IPS-18a (cell line): ENCODE data around the gene TMEM219.
A peak's percentile ranks its signal among the peaks of the same experiment; 100 is the strongest.
"Not testable (repeated sequence)": the region's sequence is repeated elsewhere in the genome, so short reads cannot be mapped to it uniquely, and the experiment has no call there.

ENCODE experiments used
- H3K27ac ChIP-seq: one replicate; pipeline ENCODE4 v1.5.1; 2013; ENCODE audit warnings: low read length
- H3K27me3 ChIP-seq: one replicate; pipeline ENCODE4 v1.6.1; 2013; ENCODE audit warnings: mild to moderate bottlenecking, low read length; ENCODE audit not compliant: control insufficient read depth, insufficient read depth
- H3K36me3 ChIP-seq: one replicate; pipeline ENCODE4 v1.6.1; 2013; ENCODE audit warnings: low read depth, low read length; ENCODE audit not compliant: control insufficient read depth
- H3K4me1 ChIP-seq: one replicate; pipeline ENCODE4 v1.6.1; 2013; ENCODE audit warnings: low read depth, low read length; ENCODE audit not compliant: control insufficient read depth
- H3K4me3 ChIP-seq: one replicate; pipeline ENCODE4 v1.5.1; 2013; ENCODE audit warnings: low read length
- H3K9ac ChIP-seq: one replicate; pipeline ENCODE4 v1.6.1; 2013; ENCODE audit warnings: mild to moderate bottlenecking, low read length, moderate library complexity
- H3K9me3 ChIP-seq: one replicate; pipeline ENCODE4 v1.6.1; 2013; ENCODE audit warnings: low read depth, low read length; ENCODE audit not compliant: control insufficient read depth

TMEM219 gene

DNA sequence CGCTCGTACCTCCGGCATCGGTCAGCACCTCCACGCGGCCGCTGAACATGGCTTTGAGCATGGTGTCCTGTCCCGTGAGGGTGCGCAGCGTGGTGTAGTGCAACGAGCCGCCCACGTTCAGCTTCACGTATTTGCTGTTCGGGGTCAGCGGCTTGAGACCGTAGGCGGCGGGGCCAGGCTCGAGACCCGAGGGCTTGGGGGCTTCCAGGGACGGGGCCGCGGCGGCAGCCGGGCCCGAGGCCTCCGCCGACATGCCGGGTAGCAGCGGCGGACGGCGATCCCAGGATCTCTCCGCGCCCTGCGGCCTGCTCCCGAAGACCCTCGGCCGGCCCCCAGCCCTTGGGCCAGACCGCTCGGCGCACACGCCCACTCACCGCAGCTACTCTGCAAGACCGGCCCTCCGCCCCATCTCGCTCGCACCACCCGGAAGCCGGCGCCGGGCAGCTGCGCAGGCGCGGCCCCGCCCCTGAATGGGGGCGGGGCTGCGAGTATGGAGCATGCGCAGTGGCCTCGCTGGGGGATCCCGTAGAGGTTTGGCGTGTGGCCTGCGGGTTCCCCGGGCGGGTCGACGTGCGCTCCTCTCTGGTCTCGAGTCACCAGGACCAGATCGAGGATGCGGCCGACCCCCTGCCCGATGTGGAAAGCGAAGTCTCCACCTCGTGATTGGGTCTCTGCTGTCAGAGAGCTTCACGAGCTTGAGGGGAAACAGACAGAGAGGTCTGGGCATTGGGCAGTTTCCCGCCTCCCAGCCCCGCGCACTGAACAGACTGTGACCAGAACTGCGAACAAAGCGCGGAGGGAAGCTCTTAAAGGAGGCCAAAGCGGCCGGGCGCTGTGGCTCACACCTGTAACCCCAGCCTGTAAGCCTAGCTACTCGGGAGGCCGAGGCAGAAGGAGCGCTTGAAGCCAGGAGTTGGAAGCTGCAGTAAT, 35.8 kb upstream of the TMEM219 start, which contains the start of gene KCTD13:
Gene KCTD13 (minus strand): TSS at position 446 of the 930 bp plus-strand sequence. CDS start 193 bp downstream, at position 253.
- H3K4me3 ChIP-seq = peak within 1 kb of the TSS; percentile 77
- no peaks in the 10 kb centered on the region for H3K9me3 ChIP-seq
- H3K27me3 ChIP-seq = no peaks in the 10 kb centered on the region
- peak within 1 kb of the TSS; percentile 83 for H3K9ac ChIP-seq
- peaks cover 7% of the 10 kb centered on the region for H3K4me1 ChIP-seq
- H3K27ac ChIP-seq = peak within 1 kb of the TSS; percentile 54
- H3K36me3 ChIP-seq = no peaks in the 10 kb centered on the region

- Histone ChIP-seq H3K9me3 (no peaks in the 10 kb centered on the region), H3K36me3 (no peaks in the 10 kb centered on the region), H3K27me3 (no peaks in the 10 kb centered on the region), H3K4me1 (peaks cover 7% of the 10 kb centered on the region), H3K4me3 (peak overlapping the region; percentile 77), H3K27ac (peak overlapping the region; percentile 54), H3K9ac (peak overlapping the region; percentile 83)
Observed at GRCh38 chr16:29926711-29927052, 35.2 kb upstream of the TMEM219 start.

DNA sequence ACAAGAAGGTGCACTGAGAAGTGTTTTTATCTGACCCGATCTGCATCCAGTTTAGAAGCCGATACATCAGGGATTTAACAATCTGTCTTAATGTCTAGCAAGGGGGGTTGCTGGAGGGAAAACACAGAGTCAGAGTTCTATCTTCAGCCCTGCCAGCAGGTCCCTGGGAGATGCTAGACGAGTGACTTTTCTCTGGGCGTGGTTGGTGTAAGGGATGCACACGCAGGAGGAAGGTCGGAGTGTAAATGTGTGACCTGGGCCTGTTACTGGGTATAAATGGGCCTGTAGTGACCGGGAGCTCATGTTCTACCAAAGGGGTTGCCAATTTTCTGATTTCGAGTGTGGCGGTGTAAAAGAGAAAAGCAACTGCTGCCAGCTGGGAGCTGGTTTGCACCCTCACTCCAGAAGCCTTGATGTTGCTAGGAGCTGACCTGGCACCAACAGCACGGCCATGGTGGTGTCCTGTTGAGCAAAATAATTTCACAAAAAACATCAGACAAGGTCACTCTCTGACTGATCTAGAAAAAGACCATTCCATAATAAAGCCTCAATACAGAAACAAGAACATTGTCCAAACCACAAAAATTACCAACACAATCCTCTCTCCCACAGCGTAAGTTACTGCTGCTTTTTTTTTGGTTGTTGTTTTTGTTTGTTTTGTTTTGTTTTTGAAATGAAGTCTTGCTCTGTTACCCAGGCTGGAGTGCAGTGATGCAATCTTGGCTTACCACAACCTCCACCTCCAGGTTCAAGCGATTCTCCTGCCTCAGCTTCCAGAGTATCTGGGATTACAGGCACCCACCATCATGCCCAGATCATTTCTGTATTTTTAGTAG, 34.6 kb upstream of the TMEM219 start:
- Histone ChIP-seq H3K27me3 (no peaks in the 10 kb centered on the region), H3K9ac (peak overlapping the region; percentile 83), H3K36me3 (no peaks in the 10 kb centered on the region), H3K4me3 (peak overlapping the region; percentile 77), H3K27ac (no peak overlapping the region), H3K4me1 (peaks cover 7% of the 10 kb centered on the region), H3K9me3 (no peaks in the 10 kb centered on the region)

DNA sequence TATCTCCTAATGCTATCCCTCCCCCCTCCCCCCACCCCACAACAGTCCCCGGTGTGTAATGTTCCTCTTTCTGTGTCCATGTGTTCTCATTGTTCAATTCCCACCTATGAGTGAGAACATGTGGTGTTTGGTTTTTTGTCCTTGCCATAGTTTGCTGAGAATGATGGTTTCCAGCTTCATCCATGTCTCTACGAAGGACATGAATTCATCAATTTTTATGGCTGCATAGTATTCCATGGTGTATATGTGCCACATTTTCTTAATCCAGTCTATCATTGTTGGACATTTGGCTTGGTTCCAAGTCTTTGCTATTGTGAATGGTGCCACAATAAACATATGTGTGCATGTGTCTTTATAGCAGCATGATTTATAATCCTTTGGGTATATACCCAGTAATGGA, 30.1 kb upstream of the TMEM219 start:
- not testable (repeated sequence) for H3K27ac ChIP-seq, H3K4me3 ChIP-seq, H3K27me3 ChIP-seq, H3K9ac ChIP-seq, H3K4me1 ChIP-seq, H3K36me3 ChIP-seq, H3K9me3 ChIP-seq

GRCh38 chr16:29940656-29941055, 21.2 kb upstream of the TMEM219 start:
- Histone ChIP-seq H3K27me3 (no peaks in the 10 kb centered on the region), H3K36me3 (no peaks in the 10 kb centered on the region), H3K9ac (no peak overlapping the region), H3K4me1 (peaks cover 5% of the 10 kb centered on the region), H3K27ac (no peak overlapping the region), H3K4me3 (no peak overlapping the region), H3K9me3 (no peaks in the 10 kb centered on the region)

DNA sequence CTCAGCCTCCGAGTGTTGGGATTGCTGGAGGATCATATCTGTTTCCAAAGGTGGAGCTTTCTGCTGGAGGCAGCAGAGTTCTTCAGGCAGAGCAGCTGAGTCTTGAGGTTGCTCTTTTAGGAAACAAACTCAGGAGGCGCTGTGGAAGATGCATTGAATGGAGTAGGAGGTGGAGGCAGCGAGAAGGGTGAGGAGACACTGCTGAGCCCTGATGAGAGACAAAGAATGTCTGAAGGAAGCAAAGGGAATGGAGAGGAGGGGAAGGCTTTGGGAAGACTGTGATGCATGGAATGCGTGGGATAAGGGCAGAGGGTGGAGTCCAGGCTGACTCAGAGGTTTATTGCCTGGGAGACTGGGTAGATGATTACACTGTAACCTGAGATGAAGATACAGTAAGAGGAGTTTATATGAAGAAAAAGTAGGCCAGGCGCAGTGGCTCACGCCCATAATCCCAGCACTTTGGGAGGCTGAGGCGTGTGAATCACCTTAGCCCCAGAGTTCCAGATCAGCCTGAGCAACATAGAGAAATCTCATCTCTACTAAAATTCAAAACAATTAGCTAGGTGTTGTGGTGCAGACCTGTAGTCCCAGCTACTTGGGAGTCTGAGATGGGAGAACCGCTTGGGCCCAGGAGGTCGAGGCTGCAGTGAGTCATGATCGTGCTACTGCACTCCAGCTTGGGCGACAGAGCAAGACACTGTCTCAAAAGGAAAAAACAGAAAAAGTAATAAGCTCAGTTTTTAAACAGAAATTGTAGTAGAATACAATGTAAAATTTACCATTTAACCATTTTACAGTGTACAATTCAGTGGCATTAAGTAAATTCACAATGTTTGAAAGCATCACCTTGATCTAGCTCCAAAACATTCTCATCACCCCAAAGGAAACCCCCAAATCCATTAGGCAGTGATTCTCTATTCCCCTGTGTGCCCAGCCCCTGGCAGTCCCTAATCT, 17.8 kb upstream of the TMEM219 start:
- H3K9ac ChIP-seq = no peak overlapping the region
- H3K27ac ChIP-seq = no peak overlapping the region
- no peaks in the 10 kb centered on the region for H3K9me3 ChIP-seq
- peaks cover 5% of the 10 kb centered on the region for H3K4me1 ChIP-seq
- H3K4me3 ChIP-seq = no peak overlapping the region
- no peaks in the 10 kb centered on the region for H3K36me3 ChIP-seq
- H3K27me3 ChIP-seq = no peaks in the 10 kb centered on the region

DNA sequence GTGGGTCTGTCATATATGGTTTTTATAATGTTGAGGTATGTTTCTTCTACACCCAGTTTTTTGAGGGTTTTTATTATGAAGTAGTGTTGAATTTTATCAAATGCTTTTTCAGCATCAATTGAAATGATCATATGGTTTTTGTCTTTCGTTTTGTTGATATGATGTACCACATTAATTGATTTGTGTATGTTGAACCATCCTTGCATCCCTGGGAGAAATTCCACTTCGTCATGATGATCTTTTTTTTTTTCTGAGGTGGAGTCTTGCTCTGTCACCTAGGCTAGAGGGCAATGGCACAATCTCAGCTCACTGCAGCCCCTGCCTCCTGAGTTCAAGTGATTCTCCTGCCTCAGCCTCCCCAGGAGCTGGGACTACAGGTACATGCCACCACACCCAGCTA, 14.0 kb upstream of the TMEM219 start:
- H3K9me3 ChIP-seq = no peaks in the 10 kb centered on the region
- H3K4me3 ChIP-seq = no peak overlapping the region
- H3K9ac ChIP-seq = no peak overlapping the region
- H3K27ac ChIP-seq = no peak overlapping the region
- H3K27me3 ChIP-seq = no peaks in the 10 kb centered on the region
- H3K4me1 ChIP-seq = peaks cover 5% of the 10 kb centered on the region
- no peaks in the 10 kb centered on the region for H3K36me3 ChIP-seq

- H3K9ac ChIP-seq = no peak overlapping the region
- H3K27ac ChIP-seq = no peak overlapping the region
- H3K27me3 ChIP-seq = no peaks in the 10 kb centered on the region
- H3K36me3 ChIP-seq = no peaks in the 10 kb centered on the region
- no peaks in the 10 kb centered on the region for H3K9me3 ChIP-seq
- no peaks in the 10 kb centered on the region for H3K4me1 ChIP-seq
- H3K4me3 ChIP-seq = no peak overlapping the region
Observed at GRCh38 chr16:29950806-29951461, 10.9 kb upstream of the TMEM219 start.

DNA sequence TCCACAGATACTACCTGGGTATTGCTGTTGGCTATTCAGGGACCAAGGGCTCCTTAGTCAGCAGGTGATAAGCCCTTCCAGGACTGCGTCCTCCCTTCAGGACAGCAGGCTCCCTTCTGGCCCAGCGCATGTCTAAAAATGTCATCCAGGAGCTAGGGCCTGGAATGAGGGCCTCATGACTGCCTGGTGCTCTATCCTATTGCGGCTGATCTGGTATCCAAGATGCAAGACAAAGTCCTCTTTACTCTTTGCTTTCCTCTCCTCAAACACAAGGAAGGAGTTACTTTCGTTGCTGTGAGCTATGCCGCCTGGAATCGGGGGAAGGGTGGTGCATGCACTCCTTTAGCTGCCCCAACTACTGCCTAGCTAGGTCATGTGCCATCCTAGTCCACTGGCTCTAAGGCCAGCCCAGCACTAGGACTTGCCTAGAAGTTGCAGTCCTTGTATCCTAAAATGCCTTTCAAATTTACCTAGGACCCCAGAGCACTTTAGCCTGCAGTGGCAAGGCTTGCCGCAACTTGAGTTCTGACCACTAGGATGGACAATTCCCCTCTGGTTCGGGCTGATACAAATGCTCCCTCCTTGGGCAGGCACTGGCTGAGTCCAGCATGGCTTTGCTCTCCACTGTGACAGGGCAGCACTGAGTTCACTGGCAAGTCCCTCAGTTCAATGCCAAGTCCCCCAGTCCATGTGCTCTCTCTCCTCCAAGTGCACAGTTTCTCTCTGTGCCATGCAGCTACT, 10.1 kb upstream of the TMEM219 start:
- Histone ChIP-seq H3K27ac (no peak overlapping the region), H3K27me3 (no peaks in the 10 kb centered on the region), H3K9ac (no peak overlapping the region), H3K36me3 (no peaks in the 10 kb centered on the region), H3K4me1 (no peaks in the 10 kb centered on the region), H3K4me3 (no peak overlapping the region), H3K9me3 (no peaks in the 10 kb centered on the region)

- H3K36me3 ChIP-seq = no peaks in the 10 kb centered on the region
- H3K4me3 ChIP-seq = no peak overlapping the region
- H3K4me1 ChIP-seq = no peaks in the 10 kb centered on the region
- H3K9me3 ChIP-seq = no peaks in the 10 kb centered on the region
- H3K9ac ChIP-seq = no peak overlapping the region
- no peak overlapping the region for H3K27ac ChIP-seq
- no peaks in the 10 kb centered on the region for H3K27me3 ChIP-seq
Observed at GRCh38 chr16:29958756-29959155, 3.1 kb upstream of the TMEM219 start.
